GM13977 (cell line): ENCODE measurements around the gene RPA1.
A peak's percentile ranks its signal among the peaks of the same experiment; 100 is the strongest.

Experiments
- DNase-seq: peaks from one replicate; pipeline ENCODE4 v3.0.0; 2012; ENCODE audit warnings: low spot score
- CTCF ChIP-seq: IDR thresholded peaks from 2 replicates; pipeline ENCODE4 v1.5.1; 2012; ENCODE audit warnings: mild to moderate bottlenecking, control low read depth; ENCODE audit not compliant: insufficient read depth; ENCODE audit errors: extremely low read depth, missing control alignments
- in situ Hi-C: fragments of 300-500 bp; cut with MboI; formaldehyde crosslinking; loops from one replicate; pipeline ENCODE4 v1.12.0; 2022; ENCODE audit warnings: low sequenced_read_pairs, low pct_unique_long_range_greater_than_20kb, mixed read lengths, inconsistent platforms; ENCODE audit not compliant: unreplicated experiment

RPA1 gene

GRCh38 chr17:1934901-1935300, 105.1 kb downstream of the RPA1 start:
- in situ Hi-C loops, result no loop called here
- no peak for TF ChIP-seq CTCF
- no peak for DNase-seq

- TF ChIP-seq CTCF, result no peak
- in situ Hi-C loops, result no loop called here
- no peak for DNase-seq
Observed at GRCh38 chr17:1936766-1937165, 107.0 kb downstream of the RPA1 start.

- in situ Hi-C loops, result no loop called here
- TF ChIP-seq CTCF, result no peak
- DNase-seq, result no peak
Observed at GRCh38 chr17:1937461-1937860, 107.7 kb downstream of the RPA1 start.

- TF ChIP-seq CTCF, result no peak
- DNase-seq, result peak; percentile 28
- in situ Hi-C loops, result no loop called here
Observed at GRCh38 chr17:1939981-1940809, 110.4 kb downstream of the RPA1 start.

GRCh38 chr17:1940810-1941185, 111.0 kb downstream of the RPA1 start:
- DNase-seq, result peak; percentile 38
- in situ Hi-C loops, result no loop called here
- TF ChIP-seq CTCF, result no peak

GRCh38 chr17:1941272-1942065, 111.7 kb downstream of the RPA1 start:
- DNase-seq, result no peak
- in situ Hi-C loops, result no loop called here
- TF ChIP-seq CTCF, result no peak
